UCSD-AML1 (cell line): Measurements from ENCODE around the gene C1QTNF3.
"Not testable (repeated sequence)": the region's sequence is repeated elsewhere in the genome, so short reads cannot be mapped to it uniquely, and the experiment has no call there.

Experiments used
- DNase-seq: peaks from one replicate; lab custom pipeline; 2025; ENCODE audit not compliant: unreplicated experiment; lab: John Stamatoyannopoulos, UW

The C1QTNF3 gene

GRCh38 chr5:34053133-34053532 lies 10.1 kb upstream of the C1QTNF3 start:
- no peak for DNase-seq

GRCh38 chr5:34051374-34051980 lies 8.5 kb upstream of the C1QTNF3 start:
- no peak for DNase-seq

GRCh38 chr5:34047774-34048572 lies 5.0 kb upstream of the C1QTNF3 start:
- no peak for DNase-seq

GRCh38 chr5:34047143-34047542 lies 4.1 kb upstream of the C1QTNF3 start:
- DNase-seq: no peak

- no peak for DNase-seq
Observed at GRCh38 chr5:34045996-34046395, 3.0 kb upstream of the C1QTNF3 start.

GRCh38 chr5:34045023-34045422 lies 2.0 kb upstream of the C1QTNF3 start:
- no peak for DNase-seq

- peak; percentile 37 for DNase-seq
Observed at GRCh38 chr5:34042321-34042720, 692 bp downstream of the C1QTNF3 start.

GRCh38 chr5:34041247-34041972 lies 1.6 kb downstream of the C1QTNF3 start:
- DNase-seq: no peak

- DNase-seq: no peak
Observed at GRCh38 chr5:34040472-34040871, 2.5 kb downstream of the C1QTNF3 start.

GRCh38 chr5:34039398-34040157 lies 3.4 kb downstream of the C1QTNF3 start:
- no peak for DNase-seq

GRCh38 chr5:34038838-34039237 lies 4.2 kb downstream of the C1QTNF3 start:
- no peak for DNase-seq

- no peak for DNase-seq
Observed at GRCh38 chr5:34038390-34038789, 4.6 kb downstream of the C1QTNF3 start.

GRCh38 chr5:34037726-34038125 lies 5.3 kb downstream of the C1QTNF3 start:
- no peak for DNase-seq

GRCh38 chr5:34035756-34036155 lies 7.3 kb downstream of the C1QTNF3 start:
- DNase-seq: no peak

- DNase-seq: no peak
Observed at GRCh38 chr5:34034534-34035327, 8.3 kb downstream of the C1QTNF3 start.

GRCh38 chr5:34031966-34032365 lies 11.0 kb downstream of the C1QTNF3 start:
- DNase-seq: no peak

- DNase-seq: no peak
Observed at GRCh38 chr5:34031117-34031516, 11.9 kb downstream of the C1QTNF3 start.

GRCh38 chr5:34030585-34030984 lies 12.4 kb downstream of the C1QTNF3 start:
- DNase-seq: not testable (repeated sequence)

GRCh38 chr5:34030048-34030447 lies 13.0 kb downstream of the C1QTNF3 start:
- no peak for DNase-seq

GRCh38 chr5:34028349-34028748 lies 14.7 kb downstream of the C1QTNF3 start:
- DNase-seq: no peak
